Measurements from ENCODE around the gene TBCB.
"Not testable (repeated sequence)": the region's sequence is repeated elsewhere in the genome, so short reads cannot be mapped to it uniquely, and the experiment has no call there.

The TBCB gene

DNA sequence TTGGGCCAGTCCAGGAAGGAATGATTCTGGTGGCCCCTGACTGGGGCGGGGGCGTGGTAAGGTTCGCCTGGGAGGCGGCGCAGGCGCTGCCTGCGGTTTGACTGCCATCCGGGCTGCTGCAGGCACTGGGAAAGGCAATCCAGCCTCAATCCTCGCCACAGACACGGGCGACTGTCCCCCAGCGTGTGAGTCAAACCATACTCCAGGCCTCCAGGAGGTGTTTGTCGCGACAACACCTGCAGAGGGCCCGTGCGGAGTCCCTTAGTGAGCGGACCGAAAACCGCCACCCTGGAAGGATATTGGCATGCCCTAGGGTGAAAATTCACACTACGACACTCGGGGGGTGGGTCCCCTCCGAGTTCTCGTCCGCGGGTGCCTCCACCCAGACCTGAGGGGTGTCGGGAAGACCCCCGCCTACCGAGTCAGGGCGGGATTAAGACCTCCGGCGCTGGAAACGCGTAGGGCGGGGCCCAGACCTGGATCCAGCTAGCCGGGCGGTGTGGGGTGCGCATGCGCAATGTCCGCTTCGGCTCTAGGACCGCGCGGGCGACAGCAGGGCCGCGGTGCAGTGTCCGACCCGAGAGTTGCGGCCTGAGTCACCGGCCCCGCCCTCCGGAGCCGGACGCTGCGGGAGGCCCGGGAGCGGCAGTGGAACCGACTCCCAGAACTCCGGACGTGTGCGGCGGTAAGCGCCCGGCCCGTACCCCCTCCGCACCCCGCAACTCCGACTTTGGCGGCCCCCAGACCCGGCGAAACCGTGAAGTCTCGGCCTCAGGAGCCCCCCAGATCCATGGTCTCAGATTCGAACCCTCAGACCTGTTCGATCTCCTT, 24.4 kb downstream of the TBCB start, which contains the start of gene CAPNS1:
Gene CAPNS1 (plus strand): TSS at position 594 of the 831 bp plus-strand sequence. CDS start 946 bp downstream, outside the sequence.
- DNase-seq: peak; percentile 94 to 96

DNA sequence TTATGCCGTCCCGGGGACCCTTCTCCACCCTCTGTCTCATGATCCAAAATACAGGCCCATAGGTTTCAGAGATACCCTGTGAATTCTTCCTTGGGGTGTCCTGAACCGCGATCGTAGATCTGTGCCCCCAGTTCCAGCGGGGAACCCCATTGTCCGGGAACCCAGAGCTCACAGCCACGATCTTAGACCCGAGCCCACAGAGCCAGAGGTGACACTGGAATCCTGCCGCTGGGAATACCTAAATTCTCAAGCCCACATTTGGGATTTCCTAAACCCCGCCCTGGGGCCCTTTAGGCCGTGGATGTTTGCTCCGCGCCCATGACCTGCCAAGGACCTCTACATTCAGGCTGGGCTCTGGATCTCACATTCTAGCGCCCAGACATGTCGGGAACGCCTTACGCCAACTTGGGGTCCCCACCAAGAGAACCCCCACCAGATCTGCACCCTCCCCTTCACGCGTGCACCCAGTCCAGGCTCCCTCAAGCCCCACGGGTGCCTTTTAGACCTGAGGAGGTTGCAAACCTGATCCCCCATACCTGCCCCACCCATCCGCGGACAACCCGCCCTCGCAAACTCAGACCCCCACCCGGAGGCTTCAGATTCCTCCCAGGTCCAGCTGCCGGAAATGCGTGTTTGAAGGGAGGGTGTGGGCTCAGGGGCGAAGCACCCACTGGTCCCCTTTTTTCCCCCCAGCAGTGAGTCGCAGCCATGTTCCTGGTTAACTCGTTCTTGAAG, 25.2 kb downstream of the TBCB start:
- peak; percentile 49 to 62 for DNase-seq

DNA sequence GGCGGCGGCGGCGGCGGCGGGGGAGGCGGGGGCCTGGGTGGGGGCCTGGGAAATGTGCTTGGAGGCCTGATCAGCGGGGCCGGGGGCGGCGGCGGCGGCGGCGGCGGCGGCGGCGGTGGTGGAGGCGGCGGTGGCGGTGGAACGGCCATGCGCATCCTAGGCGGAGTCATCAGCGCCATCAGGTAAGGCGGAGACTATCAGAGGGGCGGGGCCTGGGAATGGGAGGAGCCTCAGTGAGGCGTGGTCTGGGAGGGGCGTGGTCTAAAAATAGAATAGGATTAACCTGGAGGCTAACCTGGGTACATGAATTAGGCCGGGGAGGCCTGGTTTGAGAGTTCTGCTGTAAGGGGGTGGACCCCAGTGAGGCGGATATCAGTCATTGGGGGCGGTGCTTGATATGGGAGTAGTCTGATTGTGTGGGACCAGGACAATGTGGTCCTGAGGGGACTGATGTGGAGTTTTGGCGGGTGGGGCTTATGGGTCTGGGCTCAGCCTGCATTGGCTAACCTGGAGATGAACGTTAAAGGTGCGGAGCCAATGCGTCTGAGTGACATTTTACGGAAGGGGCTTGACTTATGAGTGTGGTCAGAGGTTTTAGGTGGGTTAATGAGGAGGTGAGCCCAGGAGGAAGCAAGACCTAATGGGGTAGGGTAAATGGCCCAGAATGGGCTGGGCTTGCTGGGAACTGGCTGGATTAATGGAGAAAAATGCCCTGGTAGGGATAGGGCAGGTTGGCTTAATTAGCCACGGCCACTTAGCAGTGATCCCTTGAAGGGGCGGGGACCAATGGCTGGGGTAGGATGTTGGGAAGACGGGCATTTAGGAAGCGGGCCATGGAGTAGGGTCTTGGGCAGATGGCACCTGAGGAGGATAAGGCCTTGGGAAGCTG, 26.0 kb downstream of the TBCB start:
- DNase-seq: peak; percentile 92 to 93

DNA sequence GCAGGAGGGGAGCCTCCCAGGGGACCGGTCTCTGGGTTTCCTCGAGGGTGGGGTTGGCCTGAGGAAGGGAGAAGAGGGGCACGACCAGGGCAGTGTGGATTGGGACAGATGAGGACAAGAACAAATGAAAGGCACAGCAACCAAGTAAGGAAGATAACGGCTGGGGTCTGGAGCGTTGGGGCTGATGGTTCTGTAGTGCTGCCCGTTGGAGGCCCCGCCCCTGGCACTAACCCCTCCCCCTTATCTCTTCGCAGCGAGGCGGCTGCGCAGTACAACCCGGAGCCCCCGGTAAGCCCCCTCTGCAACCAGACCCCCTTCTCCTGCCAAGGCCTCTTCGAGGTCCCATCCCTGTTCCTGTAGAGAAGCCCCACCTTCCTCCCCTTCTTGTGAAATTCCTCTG, 26.8 kb downstream of the TBCB start:
- no peak for DNase-seq

DNA sequence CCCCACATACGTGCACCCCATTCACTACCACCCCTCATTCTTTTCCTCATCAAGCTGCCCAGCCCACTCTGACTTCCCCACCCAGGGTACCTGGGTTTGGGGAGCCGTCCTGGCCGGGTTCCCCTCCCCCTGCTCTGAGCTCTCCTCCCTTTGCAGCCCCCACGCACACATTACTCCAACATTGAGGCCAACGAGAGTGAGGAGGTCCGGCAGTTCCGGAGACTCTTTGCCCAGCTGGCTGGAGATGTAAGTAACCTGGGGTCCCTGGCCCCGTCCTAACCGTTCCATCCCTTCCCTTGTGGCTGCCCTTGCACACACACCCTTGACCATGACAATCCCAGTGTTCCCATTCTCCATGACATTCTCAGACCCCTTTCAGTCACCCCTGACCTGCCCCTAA, 27.2 kb downstream of the TBCB start:
- DNase-seq: no peak

DNA sequence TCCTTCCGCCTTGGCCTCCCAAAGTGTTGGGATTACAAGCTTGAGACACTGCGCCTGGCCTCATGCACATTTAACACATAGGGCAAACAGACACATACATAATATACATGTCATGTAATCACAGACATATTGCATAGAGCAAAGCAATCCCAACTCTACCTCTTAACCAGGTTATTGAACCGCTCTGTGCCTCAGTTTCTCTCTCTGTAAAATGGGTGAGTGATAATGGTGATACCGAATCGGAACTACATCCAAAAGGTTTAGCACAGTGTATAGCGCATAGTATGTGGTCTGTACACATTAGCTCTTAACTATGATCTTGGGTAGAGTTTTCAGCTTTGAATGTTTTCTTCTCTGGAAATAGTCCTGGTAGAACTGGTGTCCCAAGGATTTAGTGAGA, 29.4 kb downstream of the TBCB start:
- no peak for DNase-seq

DNA sequence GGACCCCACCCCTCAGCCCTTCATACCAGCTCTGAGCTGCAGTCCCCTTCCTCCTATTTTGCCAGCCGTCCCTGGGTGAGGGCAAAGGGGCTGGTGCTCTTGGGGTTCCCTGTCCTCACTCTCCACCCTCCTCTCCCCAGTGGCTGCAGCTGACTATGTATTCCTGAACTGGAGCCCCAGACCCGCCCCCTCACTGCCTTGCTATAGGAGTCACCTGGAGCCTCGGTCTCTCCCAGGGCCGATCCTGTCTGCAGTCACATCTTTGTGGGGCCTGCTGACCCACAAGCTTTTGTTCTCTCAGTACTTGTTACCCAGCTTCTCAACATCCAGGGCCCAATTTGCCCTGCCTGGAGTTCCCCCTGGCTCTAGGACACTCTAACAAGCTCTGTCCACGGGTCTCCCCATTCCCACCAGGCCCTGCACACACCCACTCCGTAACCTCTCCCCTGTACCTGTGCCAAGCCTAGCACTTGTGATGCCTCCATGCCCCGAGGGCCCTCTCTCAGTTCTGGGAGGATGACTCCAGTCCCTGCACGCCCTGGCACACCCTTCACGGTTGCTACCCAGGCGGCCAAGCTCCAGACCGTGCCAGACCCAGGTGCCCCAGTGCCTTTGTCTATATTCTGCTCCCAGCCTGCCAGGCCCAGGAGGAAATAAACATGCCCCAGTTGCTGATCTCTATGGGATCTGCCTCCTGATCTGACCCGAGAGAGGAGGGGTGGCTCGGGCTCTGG, 34.6 kb downstream of the TBCB start:
- DNase-seq: no peak

DNA sequence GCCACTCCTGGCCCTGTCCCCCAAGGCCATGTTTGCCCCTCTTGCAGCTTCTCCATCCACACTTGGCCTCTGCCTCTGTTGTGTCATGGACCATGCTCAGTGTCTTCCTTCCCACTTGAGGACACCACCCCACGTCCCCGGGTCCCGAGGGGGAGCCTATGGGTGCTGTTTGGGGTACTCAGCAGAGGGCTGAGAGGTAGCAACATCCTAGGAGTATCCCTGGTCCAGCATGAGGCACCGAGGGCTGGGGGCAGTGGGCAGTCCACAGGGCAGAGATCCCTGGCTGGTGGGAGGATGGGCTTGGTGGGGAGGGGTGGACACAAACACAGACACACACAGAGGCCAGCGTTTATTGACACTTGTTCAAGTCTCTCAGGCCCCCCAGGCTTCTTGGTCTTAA, 35.3 kb downstream of the TBCB start:
- no peak for DNase-seq

DNA sequence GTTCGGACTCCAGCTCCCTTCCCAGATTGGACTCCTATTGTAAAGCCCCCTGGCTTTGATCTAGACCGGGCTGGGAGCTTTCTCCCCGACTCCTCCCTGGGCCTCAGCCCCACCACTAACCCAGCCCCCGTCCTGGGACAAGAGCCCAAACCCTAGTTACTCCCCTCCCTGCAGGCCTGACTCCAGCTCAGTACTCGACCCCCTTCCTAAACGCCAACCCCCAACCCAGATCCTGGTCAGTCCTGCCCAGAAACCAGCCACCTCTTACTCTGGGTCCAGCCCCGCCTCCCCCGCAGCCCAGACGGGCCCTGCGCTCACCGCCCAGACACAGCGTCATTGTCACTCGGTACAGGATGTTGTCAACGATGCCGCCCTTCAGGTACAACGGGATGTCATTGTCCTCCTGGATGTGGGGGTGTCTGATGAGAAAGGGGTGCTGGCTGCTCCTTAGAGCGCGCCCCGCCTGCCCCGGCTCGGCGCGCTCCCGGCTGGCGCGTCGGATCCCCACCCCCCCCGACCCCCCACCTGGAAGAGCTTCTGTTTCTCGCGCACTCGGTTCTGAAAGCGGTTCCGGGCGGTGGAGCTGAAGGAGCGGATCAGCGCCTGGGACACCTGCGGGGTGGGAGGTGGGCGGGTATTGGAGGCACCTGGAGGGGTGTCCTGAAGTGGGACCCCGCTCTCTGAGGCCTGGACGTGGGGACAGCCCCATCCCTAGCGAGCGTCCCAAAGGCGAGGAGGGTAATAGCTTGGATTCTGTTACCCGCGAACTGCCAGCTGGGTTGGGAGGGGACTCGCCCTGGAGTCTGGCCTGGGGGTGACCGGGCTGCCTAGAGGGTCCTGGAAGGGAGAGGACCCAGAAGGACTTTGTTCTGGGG, 36.1 kb downstream of the TBCB start:
- no peak for DNase-seq

DNA sequence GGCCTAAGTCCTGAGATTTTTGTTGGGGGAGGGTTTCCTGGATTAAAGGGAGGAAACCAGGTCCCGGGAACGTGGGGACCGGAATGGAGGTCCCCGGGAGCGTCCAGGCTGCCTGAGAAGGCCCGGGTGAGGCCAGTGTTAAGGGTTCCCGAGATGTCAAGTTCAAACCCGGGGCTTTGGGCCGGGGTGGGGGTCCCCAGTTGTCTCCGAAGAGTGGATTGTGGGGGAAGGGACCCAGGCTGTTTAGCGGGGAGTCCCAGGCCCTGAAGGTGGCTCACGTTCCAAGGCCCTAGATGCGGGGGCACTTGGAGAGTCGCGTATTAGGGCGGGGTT, 36.7 kb downstream of the TBCB start:
- no peak for DNase-seq

DNA sequence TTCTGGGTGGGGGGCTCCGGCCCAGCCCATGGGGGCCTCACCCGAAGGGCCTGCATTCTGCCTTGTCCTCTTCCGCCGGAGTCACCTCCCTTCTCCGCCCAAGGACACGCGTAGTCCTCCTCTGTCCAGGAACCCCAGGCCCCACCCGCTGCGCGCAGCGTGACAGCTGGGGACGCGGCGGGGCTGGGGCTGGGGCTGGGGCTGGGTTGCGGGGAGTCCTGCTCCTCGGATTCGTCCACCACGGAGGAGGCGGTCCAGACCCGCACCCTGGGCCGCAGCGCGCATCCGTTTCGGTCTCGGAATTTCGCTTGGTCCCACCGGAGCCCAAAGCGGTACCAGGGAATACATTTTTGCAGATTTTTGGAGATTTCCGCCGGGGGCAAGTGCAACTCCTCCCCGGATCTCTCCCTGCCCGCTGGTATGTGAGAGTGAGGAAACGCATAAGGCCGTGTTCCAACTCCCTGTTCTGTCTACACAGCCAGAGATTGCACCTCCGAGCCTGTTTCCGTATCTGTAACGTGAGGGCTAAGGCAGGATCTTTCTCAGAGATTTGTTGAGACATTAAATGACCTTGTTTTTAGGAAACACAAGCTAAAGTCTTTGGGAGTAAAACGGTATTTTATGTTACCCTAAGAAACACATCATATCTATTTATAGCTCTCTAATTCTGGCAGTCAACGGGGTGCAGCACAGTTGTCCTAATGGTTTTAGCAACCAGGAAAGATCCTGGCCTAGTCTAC, 37.3 kb downstream of the TBCB start, which contains the start of gene COX7A1:
Gene COX7A1 (minus strand): TSS at position 96 of the 740 bp plus-strand sequence. CDS start 40 bp downstream, at position 56.
- DNase-seq: no peak

DNA sequence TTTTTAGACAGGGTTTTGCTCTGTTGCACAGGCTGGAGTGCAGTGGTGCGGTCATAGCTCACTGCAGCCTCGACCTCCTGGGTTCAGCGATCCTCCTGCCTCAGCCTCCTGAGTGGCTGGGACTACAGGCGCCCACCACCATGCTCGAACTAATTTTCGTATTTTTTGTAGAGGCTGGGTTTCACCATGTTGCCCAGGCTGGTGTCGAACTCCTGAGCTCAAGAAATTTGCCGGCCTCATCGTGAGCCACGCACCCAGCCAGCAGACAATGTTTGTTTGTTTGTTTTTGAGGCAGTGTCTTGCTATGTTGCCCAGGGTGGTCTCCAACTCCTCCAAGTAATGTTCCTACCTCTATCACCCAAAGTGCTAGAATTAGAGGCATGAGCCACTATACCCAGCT, 37.9 kb downstream of the TBCB start:
- DNase-seq: no peak

DNA sequence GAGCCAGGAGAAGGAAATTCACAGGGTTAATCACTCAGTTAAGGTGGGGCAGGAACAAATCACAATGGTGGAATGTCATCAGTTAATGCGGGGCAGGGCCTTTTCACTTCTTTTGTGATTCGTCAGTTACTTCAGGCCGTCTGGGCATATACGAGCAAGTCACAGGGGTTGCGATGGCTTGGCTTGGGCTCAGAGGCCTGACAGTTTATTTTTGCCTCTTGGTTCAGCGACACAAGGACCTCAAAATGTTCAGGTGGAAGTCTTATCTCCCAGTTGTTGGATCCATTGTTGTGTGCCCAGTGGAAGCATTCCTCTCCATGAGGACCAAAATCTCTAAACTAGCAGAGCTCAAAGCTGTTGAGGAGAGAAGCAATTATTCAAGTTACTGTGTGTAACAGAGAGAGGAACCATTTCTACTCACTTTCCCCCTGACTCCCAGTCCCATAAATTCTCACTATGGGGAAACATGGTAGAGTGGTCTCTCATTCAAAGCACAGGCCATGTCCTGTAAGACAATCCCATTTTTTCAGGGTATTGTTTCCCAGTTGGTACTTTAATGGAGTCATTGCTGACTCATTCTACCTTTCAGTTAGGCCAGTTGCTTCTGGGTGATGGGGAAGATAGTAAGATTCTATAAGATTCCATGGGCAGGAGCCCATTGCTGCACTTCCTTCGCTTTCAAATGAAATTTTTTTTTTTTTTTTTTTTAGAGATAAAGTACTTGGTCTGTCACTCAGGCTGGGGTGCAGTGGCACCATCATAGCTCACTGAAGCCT, 45.7 kb downstream of the TBCB start:
- DNase-seq: no peak

DNA sequence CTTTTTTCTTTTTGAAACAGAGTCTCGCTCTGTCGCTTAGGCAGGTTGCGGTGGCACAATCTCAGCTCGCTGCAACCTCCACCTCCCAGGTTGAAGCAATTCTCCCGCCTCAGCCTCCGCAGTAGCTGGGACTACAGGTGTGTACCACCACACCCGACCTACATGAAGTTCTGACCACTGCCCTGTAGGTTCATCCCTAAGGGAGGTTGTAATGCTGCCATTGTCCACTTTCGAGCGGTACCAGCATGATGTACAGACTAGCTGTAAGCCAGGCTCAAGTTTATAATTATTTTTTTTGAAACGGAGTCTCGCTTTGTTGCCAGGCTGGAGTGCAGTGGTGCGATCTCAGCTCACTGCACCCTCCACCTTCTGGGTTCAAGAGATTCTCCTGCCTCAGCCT, 48.5 kb downstream of the TBCB start:
- DNase-seq: no peak

DNA sequence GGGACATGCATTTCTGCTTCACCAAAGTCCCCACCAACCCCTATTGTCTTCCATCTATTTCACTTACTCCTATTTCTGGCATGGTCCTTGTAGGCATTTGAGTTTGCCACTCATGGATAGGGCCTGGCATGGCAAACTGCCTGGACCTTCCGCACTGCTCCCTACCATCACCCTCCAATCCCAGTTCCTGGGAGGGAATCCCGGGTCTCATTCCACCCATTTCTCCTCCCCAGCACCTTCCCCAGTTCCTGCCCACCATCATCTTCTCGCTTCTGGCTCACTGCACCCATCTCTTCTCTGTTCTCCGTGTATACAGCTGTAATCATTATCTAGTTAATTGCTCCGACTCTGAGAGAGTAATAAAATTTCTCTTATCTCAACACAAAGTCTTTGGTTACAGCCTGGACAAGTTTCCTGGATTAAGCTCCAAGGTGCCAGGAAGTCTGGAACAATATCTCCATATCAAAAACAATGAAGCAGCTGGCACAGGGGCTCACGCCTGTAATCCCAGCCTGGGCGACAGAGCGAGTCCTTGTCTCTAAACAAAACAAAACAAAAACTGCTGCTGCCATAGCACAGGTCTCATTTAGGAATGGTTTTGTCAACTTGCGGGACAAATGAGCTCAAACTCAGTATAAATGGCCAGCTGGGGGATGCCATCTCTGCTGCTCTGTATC, 54.0 kb downstream of the TBCB start:
- no peak for DNase-seq

DNA sequence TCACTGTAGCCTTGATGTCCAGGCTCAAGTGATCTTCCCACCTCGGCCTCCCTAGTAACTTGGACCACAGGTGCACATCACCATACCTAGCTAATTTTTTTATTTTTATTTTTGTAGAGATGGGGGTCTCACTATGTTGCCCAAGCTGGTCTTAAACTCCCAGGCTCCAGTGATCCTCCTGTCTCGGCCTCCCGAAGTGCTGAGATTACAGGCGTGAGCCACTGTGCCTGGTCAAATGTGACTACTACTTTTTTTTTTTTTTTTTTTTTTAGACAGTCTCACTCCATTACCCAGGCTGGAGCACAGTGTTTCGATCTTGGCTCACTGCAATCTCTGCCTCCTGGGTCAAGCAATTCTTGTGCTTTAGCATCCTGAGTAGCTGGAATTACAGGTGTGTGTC, 57.6 kb downstream of the TBCB start:
- no peak for DNase-seq

DNA sequence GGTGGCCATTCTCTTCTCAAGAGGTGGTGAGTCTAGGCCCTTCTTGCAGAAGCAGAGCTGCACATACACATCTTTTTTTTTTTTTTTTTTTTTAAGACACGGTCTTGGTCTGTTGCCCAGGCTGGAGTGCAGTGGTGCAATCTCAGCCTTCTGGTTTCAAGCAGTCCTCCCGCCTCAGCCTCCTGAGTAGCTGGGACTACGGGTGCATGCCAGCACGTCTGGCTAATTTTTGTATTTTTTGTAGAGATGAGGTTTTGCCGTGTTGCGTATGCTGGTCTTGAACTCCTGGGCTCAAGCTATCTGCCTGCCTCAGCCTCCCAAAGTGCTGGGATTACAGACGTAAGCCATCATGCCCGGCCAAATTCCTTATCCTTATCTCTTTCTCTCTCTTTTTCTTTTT, 58.6 kb downstream of the TBCB start:
- DNase-seq: not testable (repeated sequence)

Measured in activated CD4-positive, alpha-beta T cell treated with anti-CD3 and anti-CD28 coated beads, Interleukin-2, amount 50 U/mL, for 48 hours (primary cell).